HepG2 (cell line): Measurements from ENCODE around the gene PAK1. TPM values are rescaled to one million over a fixed set of nuclear protein-coding genes. Genes with fewer than 3 reads are reported as not detected.

Source experiments
- CENPT ChIP-seq: sonication (generic); formaldehyde crosslinking; IDR thresholded peaks from 2 replicates; pipeline ENCODE4 v1.8.0; 2022; ENCODE audit warnings: low read depth, mild to moderate bottlenecking, moderate library complexity, missing genetic modification reagents
- HHEX ChIP-seq: IDR thresholded peaks from 2 replicates; pipeline ENCODE4 v1.6.1; 2016; ENCODE audit warnings: control low read depth
- MYNN ChIP-seq: sonication (generic); formaldehyde crosslinking; IDR thresholded peaks from 2 replicates; pipeline ENCODE4 v1.4.0; 2020; ENCODE audit warnings: mild to moderate bottlenecking, low read depth, missing genetic modification reagents
- NFE2L2 ChIP-seq: fragments of 150-350 bp; IDR thresholded peaks from 2 replicates; pipeline ENCODE4 v1.6.1; 2014; ENCODE audit warnings: low read length
- PHB2 ChIP-seq: fragments of 450-650 bp; IDR thresholded peaks from 2 replicates; pipeline ENCODE4 v1.6.1; 2018; ENCODE audit not compliant: partially characterized antibody
- RORA ChIP-seq: sonication (generic); formaldehyde crosslinking; IDR thresholded peaks from 2 replicates; pipeline ENCODE4 v1.5.0; 2020; ENCODE audit warnings: mild to moderate bottlenecking, missing genetic modification reagents, moderate library complexity
- SNAI1 ChIP-seq: sonication (generic); formaldehyde crosslinking; IDR thresholded peaks from 2 replicates; pipeline ENCODE4 v1.5.0; 2020; ENCODE audit warnings: mild to moderate bottlenecking, missing genetic modification reagents, borderline replicate concordance
- SNAPC2 ChIP-seq: sonication (generic); formaldehyde crosslinking; IDR thresholded peaks from 2 replicates; pipeline ENCODE4 v1.8.1; 2022; ENCODE audit warnings: mild to moderate bottlenecking, missing genetic modification reagents
- SRY ChIP-seq: sonication (generic); formaldehyde crosslinking; IDR thresholded peaks from 2 replicates; pipeline ENCODE4 v1.8.0; 2022; ENCODE audit warnings: mild to moderate bottlenecking, missing genetic modification reagents
- ZNF235 ChIP-seq: sonication (generic); formaldehyde crosslinking; IDR thresholded peaks from 2 replicates; pipeline ENCODE4 v1.8.1; 2023; ENCODE audit warnings: mild to moderate bottlenecking, missing genetic modification reagents, borderline replicate concordance
- polyA plus RNA-seq, 8 experiments: library from polyadenylated mRNA; depleted of rRNA in 3 of 8; stranded (reverse) in 7 of 8; unstranded in 1 of 8; fragments of >200 nt; fragmentation: Illumina TruSeq in 4 of 8; extraction: Trizol in 4 of 8; gene quantifications; 2 replicates each; pipeline versions ENCODE4 v1.2.1 to v1.2.3, GENCODE V29; 2011 to 2016; ENCODE audit warnings: low read depth in 4 of 8, missing spikeins in 1 of 8, mixed read lengths in 1 of 8; ENCODE audit not compliant: insufficient read depth in 1 of 8
- total RNA-seq, 5 experiments: library from RNA; depleted of rRNA; stranded (reverse); fragments of >200 nt; fragmentation: Illumina TruSeq; extraction: Trizol; gene quantifications; 2 replicates each; pipeline ENCODE4 v1.2.3, GENCODE V29; 2016; ENCODE audit warnings: low read depth in 1 of 5
- TF ChIP-seq, protein P1 (sequence below): IDR thresholded peaks from 2 replicates; pipeline ENCODE4 v1.6.1; 2016; ENCODE audit warnings: mild to moderate bottlenecking
- TF ChIP-seq, protein P2 (sequence below): sonication (generic); formaldehyde crosslinking; IDR thresholded peaks from 2 replicates; pipeline ENCODE4 v1.5.0; 2020; ENCODE audit warnings: missing genetic modification reagents
- TF ChIP-seq, protein P3 (sequence below): IDR thresholded peaks from 2 replicates; pipeline ENCODE4 v1.6.1; 2018; ENCODE audit warnings: missing genetic modification reagents, mild to moderate bottlenecking, missing compliant biosample characterization
- TF ChIP-seq, protein P4 (sequence below), 2 experiments: fragments of 450-650 bp in 1 of 2; sonication (generic) in 1 of 2; formaldehyde crosslinking in 1 of 2; IDR thresholded peaks; 2 replicates each; pipeline versions ENCODE4 v1.6.1 to v1.8.0; 2016 to 2022; ENCODE audit warnings: antibody characterized with exemption in 1 of 2, mild to moderate bottlenecking in 1 of 2, missing genetic modification reagents in 1 of 2

PAK1 gene
- total and polyA plus RNA-seq, 2 of the 13 experiments (the other 11 are each of a cell fraction or from before 2014, with no cell fraction given): 1.5 to 4.3 TPM

DNA sequence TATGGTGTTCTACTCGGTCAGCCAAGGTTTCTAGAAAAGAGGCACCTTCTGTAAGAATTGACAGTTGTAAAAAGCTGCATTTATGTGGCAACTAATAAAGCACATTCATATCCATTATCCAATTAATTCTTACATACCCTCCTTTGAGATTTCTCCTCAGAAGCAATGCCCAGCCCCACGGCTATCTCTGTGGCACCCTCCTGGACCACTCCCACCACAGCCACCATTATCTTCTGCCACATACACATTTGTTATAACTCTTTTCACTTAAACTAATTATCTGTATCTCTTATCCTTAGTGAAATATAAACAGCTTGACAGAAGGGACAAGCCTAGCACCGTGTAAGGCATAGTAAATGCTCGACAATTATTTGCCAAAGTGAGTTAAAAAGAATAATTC, 48.5 kb downstream of the PAK1 start (continued):
- TF ChIP-seq, protein P1, sequence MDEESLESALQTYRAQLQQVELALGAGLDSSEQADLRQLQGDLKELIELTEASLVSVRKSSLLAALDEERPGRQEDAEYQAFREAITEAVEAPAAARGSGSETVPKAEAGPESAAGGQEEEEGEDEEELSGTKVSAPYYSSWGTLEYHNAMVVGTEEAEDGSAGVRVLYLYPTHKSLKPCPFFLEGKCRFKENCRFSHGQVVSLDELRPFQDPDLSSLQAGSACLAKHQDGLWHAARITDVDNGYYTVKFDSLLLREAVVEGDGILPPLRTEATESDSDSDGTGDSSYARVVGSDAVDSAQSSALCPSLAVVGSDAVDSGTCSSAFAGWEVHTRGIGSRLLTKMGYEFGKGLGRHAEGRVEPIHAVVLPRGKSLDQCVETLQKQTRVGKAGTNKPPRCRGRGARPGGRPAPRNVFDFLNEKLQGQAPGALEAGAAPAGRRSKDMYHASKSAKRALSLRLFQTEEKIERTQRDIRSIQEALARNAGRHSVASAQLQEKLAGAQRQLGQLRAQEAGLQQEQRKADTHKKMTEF: no peak
- no peak for TF ChIP-seq SNAPC2 (CRISPR knock-in tag)
- no peak for TF ChIP-seq MYNN (CRISPR knock-in tag)
- TF ChIP-seq, protein P2, sequence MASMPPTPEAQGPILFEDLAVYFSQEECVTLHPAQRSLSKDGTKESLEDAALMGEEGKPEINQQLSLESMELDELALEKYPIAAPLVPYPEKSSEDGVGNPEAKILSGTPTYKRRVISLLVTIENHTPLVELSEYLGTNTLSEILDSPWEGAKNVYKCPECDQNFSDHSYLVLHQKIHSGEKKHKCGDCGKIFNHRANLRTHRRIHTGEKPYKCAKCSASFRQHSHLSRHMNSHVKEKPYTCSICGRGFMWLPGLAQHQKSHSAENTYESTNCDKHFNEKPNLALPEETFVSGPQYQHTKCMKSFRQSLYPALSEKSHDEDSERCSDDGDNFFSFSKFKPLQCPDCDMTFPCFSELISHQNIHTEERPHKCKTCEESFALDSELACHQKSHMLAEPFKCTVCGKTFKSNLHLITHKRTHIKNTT: no peak
- TF ChIP-seq NFE2L2: no peak
- no peak for TF ChIP-seq SRY (CRISPR knock-in tag)
- no peak for TF ChIP-seq HHEX (CRISPR knock-in tag)
- TF ChIP-seq, protein P3, sequence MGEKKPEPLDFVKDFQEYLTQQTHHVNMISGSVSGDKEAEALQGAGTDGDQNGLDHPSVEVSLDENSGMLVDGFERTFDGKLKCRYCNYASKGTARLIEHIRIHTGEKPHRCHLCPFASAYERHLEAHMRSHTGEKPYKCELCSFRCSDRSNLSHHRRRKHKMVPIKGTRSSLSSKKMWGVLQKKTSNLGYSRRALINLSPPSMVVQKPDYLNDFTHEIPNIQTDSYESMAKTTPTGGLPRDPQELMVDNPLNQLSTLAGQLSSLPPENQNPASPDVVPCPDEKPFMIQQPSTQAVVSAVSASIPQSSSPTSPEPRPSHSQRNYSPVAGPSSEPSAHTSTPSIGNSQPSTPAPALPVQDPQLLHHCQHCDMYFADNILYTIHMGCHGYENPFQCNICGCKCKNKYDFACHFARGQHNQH (CRISPR knock-in tag): no peak
- no peak for TF ChIP-seq ZNF235 (CRISPR knock-in tag)
- TF ChIP-seq, protein P4, sequence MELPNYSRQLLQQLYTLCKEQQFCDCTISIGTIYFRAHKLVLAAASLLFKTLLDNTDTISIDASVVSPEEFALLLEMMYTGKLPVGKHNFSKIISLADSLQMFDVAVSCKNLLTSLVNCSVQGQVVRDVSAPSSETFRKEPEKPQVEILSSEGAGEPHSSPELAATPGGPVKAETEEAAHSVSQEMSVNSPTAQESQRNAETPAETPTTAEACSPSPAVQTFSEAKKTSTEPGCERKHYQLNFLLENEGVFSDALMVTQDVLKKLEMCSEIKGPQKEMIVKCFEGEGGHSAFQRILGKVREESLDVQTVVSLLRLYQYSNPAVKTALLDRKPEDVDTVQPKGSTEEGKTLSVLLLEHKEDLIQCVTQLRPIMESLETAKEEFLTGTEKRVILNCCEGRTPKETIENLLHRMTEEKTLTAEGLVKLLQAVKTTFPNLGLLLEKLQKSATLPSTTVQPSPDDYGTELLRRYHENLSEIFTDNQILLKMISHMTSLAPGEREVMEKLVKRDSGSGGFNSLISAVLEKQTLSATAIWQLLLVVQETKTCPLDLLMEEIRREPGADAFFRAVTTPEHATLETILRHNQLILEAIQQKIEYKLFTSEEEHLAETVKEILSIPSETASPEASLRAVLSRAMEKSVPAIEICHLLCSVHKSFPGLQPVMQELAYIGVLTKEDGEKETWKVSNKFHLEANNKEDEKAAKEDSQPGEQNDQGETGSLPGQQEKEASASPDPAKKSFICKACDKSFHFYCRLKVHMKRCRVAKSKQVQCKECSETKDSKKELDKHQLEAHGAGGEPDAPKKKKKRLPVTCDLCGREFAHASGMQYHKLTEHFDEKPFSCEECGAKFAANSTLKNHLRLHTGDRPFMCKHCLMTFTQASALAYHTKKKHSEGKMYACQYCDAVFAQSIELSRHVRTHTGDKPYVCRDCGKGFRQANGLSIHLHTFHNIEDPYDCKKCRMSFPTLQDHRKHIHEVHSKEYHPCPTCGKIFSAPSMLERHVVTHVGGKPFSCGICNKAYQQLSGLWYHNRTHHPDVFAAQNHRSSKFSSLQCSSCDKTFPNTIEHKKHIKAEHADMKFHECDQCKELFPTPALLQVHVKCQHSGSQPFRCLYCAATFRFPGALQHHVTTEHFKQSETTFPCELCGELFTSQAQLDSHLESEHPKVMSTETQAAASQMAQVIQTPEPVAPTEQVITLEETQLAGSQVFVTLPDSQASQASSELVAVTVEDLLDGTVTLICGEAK (IDR thresholded peaks at IDR 0.05): no peak
- TF ChIP-seq, protein P4 (CRISPR knock-in tag; IDR thresholded peaks at IDR 0.05): no peak
- no peak for TF ChIP-seq SNAI1 (CRISPR knock-in tag)
- TF ChIP-seq PHB2: no peak
- TF ChIP-seq CENPT (CRISPR knock-in tag): no peak
- TF ChIP-seq RORA (CRISPR knock-in tag): no peak
